HG03457 (cell line): Measurements from ENCODE around the gene MAFG.

Experiments
- ATAC-seq: cut with Tn5 transposase; IDR thresholded peaks from one replicate; pipeline ENCODE4 v1.9.1; 2021; ENCODE audit warnings: moderate number of reproducible peaks; ENCODE audit not compliant: unreplicated experiment

MAFG gene

GRCh38 chr17:81911277-81911961, 16.1 kb downstream of the MAFG start, which contains the start of gene PCYT2:
Gene PCYT2, minus strand, starts transcription at chr17:81911399. Its CDS starts 44 bp downstream, at chr17:81911355.
- ATAC-seq = peak; percentile 40

DNA sequence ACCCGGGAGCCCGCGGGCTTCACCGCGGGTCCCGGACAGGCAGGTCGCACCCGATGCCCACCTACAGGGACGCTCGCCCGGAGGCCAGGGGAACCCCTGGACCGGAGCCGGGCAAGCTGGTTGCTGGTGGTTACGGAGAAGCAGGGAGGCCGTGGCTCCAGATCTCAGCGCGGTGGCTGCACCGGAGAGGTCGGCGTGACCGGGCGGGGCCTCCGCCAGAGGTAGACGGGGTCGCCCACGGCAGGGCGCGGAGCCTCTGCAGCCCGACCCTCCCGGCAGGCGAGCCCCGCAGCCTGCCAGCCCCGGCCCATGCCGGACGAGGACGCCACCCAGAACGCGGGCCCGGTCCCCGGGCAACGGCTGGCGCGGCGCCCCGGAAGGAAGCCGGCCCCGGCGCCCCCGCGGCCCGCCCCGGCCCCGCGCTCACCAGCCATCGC, 16.7 kb downstream of the MAFG start:
- no peak for ATAC-seq

DNA sequence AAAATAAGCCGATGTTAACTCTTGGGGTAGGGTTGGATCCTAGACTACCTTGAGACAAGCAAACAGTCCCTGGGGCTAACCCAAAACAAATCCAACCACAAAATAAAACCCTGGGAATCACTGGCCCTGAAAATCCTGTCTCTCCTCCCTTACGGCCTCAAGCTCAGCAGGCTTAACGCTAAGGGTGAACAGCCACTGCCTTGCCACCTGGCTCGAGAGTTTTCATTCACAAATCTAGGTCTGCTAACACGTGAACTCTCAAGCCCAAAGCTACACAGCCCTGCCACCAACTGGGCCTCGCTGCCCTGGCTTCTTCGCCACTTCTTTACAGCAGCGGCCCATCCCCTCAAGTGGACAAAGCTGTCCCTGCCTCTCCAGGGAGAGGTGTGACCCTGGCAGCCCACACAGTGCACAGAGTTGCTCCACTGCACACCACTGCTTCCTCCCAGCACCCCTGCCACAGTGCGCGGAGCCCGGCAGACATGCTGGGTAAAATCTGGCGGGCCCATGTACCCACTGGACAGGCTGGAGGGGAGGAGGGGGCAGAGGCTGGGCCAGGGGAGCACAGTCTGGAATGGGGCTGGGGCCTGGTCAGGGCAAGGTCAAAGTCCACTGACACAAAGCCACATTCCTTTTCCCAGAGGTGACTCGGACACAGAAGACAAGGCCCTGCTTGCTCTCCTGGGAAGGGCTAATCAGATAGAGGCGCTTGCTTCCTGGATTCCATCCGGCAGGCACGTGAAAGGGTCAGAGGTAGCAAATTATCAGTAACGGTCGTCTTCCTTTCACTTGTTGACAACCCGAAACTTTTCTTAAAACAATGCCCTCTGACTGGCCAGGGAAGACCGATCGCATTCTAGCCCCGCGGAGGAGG, 17.3 kb downstream of the MAFG start:
- no peak for ATAC-seq

DNA sequence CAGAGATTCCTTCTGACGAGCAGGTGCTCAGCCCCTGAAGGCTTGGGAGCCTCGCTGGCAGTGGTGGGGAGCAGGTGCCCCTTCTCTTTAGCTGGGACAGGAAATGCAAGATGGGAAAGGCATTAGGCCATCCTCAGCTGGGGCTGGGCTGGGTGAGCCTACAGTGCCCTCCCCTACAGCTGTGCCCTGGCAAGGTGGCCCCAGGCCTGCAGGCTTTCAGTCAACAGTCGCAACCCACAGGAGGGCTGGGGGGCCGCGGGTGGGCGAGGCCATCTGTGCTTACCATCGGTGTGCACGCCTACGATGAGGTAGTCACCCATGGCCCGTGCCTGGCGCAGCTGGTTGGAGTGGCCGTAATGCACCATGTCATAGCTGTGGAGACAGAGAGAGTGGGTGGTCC, 18.3 kb downstream of the MAFG start:
- no peak for ATAC-seq

GRCh38 chr17:81908793-81909192, 18.7 kb downstream of the MAFG start:
- ATAC-seq = no peak

- ATAC-seq = no peak
Observed at GRCh38 chr17:81907219-81908145, 20.1 kb downstream of the MAFG start.

- ATAC-seq = no peak
Observed at GRCh38 chr17:81906476-81907218, 20.9 kb downstream of the MAFG start.

DNA sequence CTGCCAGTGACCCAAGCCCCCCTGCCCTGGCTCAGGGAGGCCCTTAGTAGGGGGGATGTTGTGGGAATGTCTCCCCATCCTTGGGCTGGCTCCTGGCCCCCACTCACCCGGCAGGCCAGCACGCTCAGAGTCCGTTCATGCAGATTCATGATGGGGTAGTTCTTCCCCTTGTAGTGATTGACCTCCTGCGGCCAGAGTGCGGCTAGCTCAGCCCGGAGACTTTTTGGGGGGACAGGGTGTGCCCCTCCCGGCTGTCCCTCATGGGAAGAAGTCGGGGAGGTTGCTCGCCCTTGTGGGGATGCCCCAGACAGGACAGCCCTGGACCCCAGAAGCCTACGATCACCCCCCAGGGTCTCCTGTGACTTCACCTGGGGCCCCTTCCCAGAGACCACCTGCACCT, 21.5 kb downstream of the MAFG start:
- no peak for ATAC-seq

GRCh38 chr17:81905424-81905875, 22.1 kb downstream of the MAFG start:
- no peak for ATAC-seq

DNA sequence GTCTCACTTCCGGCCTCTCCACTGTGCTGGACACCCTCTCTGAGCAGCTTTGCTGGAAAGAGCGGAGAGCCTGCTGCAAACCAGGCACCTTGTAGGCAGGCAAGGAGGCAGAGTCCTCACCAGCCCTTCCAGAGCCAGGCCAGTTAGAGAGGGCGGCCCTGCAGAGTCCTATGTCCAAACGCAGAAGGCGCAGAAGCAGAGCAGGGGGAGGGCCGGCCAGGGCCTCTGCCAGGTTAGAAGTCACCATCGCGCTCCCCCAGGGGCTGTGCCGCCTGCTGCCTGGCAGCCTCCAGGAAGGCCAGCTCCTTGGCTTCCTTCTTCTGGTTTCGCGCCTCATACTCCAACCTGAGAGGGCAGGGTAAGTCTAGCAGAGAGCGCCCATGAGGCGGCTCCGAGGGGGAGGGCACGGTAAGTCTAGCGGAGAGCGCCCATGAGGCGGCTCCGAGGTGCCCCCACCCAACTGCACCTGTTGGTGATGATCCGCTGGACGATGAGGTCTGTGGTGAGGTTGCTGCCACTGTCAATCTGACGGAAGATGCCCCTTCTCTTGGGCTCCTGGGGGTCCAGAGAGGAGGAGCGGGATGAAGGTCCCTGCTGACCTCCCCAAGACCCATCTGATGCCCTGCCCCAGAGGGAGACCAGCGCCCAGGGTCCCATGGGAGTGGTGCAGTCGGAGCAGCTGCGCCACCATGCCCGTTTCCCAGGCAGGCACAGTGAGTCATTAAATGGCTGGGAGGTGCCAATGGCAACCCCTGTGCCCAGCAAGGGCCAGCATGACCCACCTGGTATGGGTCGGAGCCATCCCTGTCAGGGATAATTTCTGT, 22.7 kb downstream of the MAFG start:
- no peak for ATAC-seq

DNA sequence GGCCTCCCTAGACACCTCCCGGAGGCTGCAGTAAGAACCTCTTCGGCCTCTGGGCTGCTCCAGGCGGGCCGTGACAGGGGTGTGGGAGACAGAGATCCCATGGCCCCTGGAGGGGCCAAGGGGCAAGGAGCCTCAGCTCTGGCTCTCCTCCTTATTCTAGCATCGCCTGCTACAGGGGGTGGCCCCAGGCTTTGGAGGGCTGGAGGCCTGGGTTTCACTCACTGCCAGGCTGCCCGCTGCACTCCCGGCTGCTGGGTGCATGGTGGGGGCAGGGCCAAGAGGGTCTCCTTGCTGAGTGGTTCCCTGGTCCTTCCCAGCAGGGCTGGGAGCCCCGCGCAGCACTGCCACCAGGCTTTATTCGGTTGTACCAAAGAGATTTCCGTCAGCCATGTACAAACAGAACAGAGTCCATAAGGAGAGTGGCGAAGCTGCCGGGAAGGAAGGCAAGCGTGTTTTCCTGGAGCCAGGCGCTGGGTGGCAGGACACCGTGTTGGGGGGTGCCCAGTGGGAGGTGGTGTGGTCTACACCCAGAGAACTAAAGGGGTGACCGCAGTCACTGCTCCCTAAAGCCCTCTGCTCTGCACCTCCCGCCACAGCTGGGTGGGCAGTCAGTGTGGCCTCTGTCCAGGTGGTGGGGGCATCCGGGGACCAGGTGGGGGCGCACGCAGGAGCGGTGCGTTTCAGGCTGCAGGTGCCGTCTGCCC, 23.5 kb downstream of the MAFG start:
- no peak for ATAC-seq

GRCh38 chr17:81903415-81903831, 24.1 kb downstream of the MAFG start:
- ATAC-seq = no peak

GRCh38 chr17:81902653-81903414, 24.7 kb downstream of the MAFG start:
- ATAC-seq = no peak

GRCh38 chr17:81902023-81902652, 25.4 kb downstream of the MAFG start, which contains the start of gene NPB:
Gene NPB, plus strand, starts transcription at chr17:81902238. Its CDS starts 40 bp downstream, at chr17:81902278.
- ATAC-seq = no peak

DNA sequence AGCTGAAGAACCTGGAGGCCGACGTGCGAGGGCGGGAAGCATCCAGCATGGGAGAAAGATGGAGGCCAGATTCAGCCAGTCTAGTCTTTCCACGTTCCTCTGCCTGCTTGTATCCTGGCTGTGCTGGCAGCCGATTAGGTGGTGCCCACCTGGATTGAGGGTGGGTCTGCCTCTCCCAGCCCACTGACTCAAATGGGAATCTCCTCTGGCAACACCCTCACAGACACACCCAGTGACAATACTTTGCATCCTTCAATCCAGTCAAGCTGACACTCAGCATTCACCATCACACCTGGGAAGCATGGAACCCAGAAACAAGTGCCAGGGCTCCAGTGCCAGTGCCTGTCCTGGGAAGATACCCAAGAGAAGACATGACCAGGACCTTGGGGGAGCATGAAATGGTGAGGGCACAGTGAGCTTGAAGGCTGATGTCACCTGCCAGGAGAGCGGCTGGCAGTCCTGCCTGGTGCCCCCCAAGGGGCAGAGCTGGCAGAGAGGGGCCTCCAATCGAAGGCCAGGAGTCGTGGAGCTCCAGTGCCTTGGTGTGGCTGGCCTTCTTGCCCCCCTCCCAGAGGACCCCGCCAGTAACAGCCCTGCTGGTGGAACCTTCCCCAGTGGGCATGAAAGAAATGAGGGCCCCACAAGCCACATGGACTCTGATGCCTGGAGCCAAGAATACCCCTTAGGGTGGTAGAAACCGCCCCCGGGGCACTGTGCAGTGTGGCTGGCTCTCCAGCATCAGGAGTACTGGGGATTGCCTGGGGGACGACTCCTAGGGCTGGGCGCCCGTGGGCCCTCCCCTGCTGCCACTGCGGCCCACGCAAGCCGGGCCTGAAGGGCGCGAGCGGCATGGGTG, 26.1 kb downstream of the MAFG start:
- ATAC-seq = no peak

- no peak for ATAC-seq
Observed at GRCh38 chr17:81900181-81900820, 27.2 kb downstream of the MAFG start.
